ENCODE data around the gene NDUFC1. TPM values are rescaled to one million over a fixed set of nuclear protein-coding genes. Genes with fewer than 3 reads are reported as not detected.

Gene NDUFC1
- total and polyA plus RNA-seq, 8 donors: 47.9 to 62.8 (median 58.3) TPM

DNA sequence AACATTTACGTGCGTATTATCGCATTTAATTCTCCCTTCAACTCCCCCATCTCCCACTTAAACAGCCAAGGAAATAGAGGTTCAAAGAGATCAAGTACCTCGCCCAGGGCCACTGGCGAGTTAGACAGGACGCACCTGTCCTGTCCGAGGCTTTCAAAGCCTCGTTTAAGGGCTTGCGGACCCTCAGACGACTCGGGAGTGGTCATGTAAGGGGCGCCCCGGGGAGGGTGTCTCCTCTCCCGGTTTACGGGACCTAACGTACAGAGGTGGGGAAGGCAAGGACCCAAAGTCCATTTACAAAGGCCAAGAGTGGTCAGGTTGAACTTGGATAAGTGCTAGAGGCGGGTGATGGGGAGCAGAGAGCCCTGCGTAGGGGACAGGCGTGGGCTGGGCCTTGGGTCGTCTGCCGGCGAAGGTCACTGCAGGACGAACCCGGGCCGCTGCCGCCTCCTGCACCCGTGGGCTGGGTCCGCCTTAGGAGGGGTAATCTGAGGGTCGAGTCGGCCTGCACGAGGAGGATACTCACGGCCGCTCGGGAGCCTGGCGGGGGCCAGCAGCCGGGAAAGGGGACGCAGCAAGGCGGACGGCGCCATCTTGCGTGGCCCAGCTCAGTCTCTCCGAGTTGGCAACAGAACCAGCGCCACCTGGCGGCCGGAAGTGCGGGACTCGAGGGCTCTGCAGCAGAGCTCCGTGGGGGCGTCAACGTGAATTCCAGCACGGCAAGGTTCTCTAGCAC is 6.9 kb downstream of the NDUFC1 start:
- peak overlapping the region; percentile 74 to 90 for H3K4me3 ChIP-seq
- TF ChIP-seq, protein P1, sequence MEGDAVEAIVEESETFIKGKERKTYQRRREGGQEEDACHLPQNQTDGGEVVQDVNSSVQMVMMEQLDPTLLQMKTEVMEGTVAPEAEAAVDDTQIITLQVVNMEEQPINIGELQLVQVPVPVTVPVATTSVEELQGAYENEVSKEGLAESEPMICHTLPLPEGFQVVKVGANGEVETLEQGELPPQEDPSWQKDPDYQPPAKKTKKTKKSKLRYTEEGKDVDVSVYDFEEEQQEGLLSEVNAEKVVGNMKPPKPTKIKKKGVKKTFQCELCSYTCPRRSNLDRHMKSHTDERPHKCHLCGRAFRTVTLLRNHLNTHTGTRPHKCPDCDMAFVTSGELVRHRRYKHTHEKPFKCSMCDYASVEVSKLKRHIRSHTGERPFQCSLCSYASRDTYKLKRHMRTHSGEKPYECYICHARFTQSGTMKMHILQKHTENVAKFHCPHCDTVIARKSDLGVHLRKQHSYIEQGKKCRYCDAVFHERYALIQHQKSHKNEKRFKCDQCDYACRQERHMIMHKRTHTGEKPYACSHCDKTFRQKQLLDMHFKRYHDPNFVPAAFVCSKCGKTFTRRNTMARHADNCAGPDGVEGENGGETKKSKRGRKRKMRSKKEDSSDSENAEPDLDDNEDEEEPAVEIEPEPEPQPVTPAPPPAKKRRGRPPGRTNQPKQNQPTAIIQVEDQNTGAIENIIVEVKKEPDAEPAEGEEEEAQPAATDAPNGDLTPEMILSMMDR (IDR thresholded peaks at IDR 0.05): peak; percentile 95 to 96
- H3K36me3 ChIP-seq: peaks cover 0 to 29% of the 10 kb centered on the region in 2 donors
- no peaks in the 10 kb centered on the region for H3K27me3 ChIP-seq
- no peaks in the 10 kb centered on the region for H3K9me3 ChIP-seq
- intact Hi-C loops (cut with DNase I): loop anchor here in 1 of 2 donors (10.0 kb wide), 1 partner anchor 261 kb away; no protein-coding TSS in a partner anchor
- peak overlapping the region; percentile 76 to 85 for H3K27ac ChIP-seq
- peak; percentile 95 to 100 (median 98) for DNase-seq
- ATAC-seq: peak; percentile 98
- H3K4me1 ChIP-seq: peaks cover 11 to 47% of the 10 kb centered on the region in 2 donors

DNA sequence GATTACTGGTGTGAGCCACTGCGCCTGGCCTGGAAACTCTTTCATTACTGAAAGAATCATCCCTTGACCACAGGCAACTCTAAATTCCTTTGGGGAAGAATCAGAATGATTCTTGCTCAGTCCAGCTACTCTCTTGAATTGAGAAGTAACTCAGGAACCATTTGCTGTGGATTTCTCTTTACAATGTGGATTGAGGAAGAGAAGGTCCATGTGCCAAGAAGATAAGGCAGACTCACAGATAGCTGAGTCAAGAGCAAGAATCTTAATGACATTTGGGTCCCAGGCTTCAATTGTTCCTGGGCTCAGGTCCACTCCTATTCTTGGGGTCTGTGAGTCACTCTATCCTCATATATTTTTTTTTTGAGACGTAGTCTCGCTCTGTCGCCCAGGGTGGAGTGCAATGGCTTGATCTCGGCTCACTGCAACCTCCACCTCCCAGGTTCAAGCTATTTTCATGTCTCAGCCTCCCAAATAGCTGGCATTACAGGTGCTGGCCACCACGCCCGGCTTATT is 16.0 kb downstream of the NDUFC1 start:
- Histone ChIP-seq H3K4me3 (no peak overlapping the region), H3K27me3 (peaks cover 0 to 7% of the 10 kb centered on the region in 2 donors), H3K4me1 (no peaks in the 10 kb centered on the region), H3K27ac (no peak overlapping the region), H3K36me3 (peaks cover 0 to 32% of the 10 kb centered on the region in 2 donors), H3K9me3 (peaks cover 0 to 4% of the 10 kb centered on the region in 2 donors)
- ATAC-seq (no peak), DNase-seq (no peak)
- intact Hi-C loops (cut with DNase I): no loop called here
- TF ChIP-seq, protein P1 (IDR thresholded peaks at IDR 0.05): no peak

DNA sequence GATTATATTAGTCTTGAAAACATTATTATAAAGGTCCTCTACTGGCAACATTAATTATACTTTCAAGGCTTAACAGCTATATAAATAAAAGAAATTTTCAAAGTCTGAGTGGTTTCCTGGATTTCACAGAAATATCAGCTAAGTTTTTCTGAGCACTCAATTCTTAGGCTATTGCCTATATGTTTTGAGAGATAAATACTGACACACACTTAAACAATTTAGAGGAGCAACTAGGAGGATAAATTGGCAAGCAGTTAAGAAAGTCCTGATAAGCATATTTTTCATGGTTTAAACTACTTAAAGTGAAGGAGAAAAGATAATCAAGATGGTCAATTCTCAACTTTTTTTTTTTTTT is 19.6 kb downstream of the NDUFC1 start:
- no peak for ATAC-seq
- H3K9me3 ChIP-seq: peaks cover 0 to 4% of the 10 kb centered on the region in 2 donors
- H3K4me1 ChIP-seq: peaks cover 8 to 16% of the 10 kb centered on the region in 2 donors
- no peak for DNase-seq
- TF ChIP-seq, protein P1 (IDR thresholded peaks at IDR 0.05): no peak
- no peaks in the 10 kb centered on the region for H3K36me3 ChIP-seq
- peaks cover 27 to 43% of the 10 kb centered on the region in 2 donors for H3K27me3 ChIP-seq
- H3K27ac ChIP-seq: no peak overlapping the region
- intact Hi-C loops (cut with DNase I): no loop called here
- H3K4me3 ChIP-seq: no peak overlapping the region

DNA sequence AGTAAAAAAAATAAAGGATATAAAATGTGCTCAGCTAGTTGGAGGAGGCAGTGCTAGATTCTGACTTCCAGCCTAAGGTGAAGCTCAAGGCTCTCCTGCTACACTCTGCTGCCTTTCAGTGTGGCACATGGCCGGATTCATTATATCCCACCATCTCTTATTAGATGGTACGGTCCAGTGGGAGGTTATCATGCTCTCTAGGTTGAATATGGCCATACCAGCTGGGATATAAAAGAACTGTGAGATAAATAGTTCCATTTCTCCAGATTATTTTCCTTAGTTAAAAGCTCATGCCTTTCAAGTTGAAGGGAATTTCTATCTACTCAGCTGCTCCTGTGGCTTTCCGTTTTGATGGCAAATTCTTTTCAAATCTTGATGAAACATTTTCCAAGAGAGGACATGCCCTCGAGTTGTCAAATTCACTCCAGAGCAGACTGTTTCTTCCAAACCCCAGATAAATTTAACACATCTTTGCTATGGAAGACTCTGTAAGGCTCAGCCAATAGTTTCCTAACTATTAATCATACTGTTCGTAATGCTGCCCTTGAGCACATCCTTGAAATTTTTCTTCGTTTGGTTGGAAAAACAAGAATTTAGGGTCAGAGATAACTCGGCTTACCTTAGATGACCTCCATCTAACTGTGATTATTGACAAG is 20.1 kb downstream of the NDUFC1 start:
- no peak overlapping the region for H3K27ac ChIP-seq
- peaks cover 32 to 48% of the 10 kb centered on the region in 2 donors for H3K27me3 ChIP-seq
- intact Hi-C loops (cut with DNase I): no loop called here
- no peak for DNase-seq
- no peak overlapping the region for H3K4me3 ChIP-seq
- H3K4me1 ChIP-seq: peaks cover 8 to 16% of the 10 kb centered on the region in 2 donors
- TF ChIP-seq, protein P1 (IDR thresholded peaks at IDR 0.05): no peak
- H3K36me3 ChIP-seq: no peaks in the 10 kb centered on the region
- peaks cover 0 to 4% of the 10 kb centered on the region in 2 donors for H3K9me3 ChIP-seq
- no peak for ATAC-seq

Data from left lung (tissue), 10 donors.